ENCODE data around the gene OTOG.

Gene OTOG

GRCh38 chr11:17518366-17518765, 28.7 kb upstream of the OTOG start:
- FAIRE-seq, result no peak

- no peak for FAIRE-seq
Measured at GRCh38 chr11:17519061-17519885, 27.8 kb upstream of the OTOG start.

DNA sequence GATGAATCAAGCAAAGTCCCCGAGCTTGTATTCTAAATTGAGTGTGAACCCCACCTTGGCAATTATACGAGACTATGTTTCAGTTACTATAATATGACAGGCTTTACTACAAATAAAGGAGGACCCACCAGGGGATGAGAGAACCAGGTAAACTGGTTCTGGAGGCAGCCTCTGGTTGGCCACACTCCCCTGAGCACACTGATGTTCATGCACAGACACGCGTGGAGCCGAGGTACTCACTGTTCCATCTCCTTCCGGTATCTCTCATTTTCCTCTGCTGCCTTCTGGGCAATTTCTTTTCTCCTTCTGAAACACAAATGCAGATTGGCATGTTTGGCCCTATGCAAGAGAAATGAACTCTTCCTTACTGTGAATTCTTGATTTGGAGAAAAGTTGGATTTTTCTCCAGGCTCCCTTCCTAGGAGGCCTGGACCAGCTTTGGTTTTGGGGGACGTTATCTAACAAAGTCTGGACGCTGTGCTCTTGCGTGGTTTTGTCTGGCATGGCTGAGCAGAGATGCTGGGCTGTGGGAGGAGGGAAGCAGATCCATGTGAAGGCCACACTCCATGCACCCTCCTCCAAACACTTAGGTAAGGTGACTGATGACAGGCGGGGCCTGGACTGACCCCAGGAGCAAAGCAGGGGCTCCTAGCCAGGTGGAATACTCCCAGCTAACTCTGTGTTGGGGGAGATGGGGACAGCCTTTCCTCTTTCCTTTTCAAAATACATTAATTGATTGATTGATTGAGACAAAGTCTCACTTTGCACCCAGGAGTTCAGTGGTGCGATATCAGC, 25.8 kb upstream of the OTOG start:
- FAIRE-seq, result no peak

DNA sequence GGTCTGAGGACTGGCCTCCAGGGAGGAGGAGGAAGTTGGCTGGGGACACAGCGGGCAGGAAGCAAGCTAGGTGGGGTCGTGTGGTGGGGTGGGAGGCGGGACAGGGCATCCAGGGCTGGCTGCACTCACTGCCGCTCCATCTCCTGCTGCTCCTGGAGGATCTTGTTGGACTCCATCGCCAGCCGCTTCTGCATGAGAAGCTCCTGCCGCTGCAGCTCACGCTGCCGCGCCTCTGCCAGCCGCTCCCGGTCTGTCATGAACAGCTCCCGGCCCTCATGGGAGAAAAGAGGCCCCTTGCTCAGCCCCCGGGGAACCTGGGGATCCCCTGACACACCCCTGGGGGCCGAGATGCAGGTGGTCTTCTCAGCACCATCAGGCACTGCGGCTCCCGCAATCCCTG, 24.4 kb upstream of the OTOG start:
- FAIRE-seq, result no peak

DNA sequence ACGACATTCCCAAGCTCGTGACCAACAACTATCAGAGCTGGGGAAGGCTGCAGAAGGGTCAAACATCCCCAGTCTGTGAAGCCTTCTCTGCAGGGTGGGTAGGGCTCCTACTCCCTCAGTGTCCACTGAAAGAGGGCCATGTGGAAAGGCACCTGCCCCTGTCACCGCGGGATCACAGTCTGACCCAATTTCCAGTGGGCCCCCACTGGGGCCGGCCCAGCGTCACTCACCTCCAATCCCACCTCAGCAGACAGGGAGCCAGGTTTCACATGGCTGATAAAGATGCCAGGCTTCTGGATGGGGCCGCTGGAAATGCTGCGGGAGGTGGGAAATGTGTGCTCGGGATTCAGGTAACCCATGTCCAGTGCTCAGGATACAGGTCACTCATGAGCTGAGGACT, 22.8 kb upstream of the OTOG start:
- no peak for FAIRE-seq

DNA sequence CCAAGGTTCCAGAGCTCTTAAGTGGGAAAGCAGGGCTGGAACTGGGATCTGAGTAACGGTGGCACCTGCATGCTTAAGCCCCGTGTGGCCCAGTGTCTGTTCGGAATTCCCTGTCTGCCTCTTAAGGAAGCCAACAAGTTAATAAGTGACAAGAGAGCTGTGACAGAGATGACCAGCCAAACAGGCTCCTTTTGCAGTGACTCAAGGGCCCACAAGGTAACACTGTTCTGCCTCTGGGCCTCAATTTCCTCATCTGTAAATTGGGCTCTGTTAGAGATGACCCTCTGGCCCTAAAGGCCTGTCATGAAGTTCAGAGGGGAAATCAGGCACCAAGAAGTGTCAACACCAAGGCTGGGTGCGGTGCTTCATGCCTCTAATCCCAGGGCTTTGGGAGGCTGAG, 21.5 kb upstream of the OTOG start:
- FAIRE-seq, result no peak

- no peak for FAIRE-seq
Measured at GRCh38 chr11:17526326-17526725, 20.7 kb upstream of the OTOG start.

- no peak for FAIRE-seq
Measured at GRCh38 chr11:17526931-17527627, 20.0 kb upstream of the OTOG start.

DNA sequence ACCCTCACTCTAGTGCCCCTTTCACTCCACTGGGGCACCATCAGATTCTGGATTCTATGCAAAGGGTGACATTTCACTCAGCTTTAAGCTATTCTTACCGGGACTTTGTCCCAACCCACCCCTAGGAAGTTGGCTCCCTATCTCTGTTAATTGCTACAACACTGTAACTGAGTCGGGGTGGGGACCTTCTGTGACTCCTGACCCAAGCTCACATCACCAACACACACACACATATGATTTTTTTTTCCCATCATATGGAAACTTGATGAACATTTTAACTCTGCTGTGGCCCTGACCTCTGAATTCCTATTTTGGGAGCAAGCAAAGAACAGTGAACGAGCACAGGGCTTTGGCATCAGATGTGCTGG, 19.4 kb upstream of the OTOG start:
- no peak for FAIRE-seq

DNA sequence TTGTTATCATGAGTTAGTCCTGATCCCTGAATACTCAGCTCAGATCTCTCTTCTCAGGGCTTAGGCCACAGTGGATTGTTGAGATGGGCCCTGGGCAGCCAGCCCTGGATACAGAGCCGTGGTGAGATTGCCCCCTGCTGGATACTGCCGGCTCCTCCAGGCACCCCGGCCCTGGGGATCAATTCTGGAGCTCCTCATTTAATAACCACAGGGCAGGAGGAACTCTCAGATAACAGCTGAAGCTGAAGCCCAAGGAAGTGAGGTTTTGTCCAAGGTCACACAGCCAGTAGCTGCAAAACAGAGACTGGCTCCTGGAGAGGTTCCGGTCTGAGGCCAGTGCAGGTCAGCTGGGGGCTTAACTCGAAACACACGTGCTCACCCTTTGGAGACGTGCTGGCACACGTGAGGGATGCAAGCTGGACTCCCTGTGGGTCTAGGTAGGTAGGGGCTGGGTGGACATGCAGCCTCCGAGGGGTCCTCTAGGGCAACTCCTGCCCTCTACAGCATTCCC, 18.8 kb upstream of the OTOG start:
- FAIRE-seq, result no peak

GRCh38 chr11:17528906-17529843, 17.9 kb upstream of the OTOG start:
- FAIRE-seq, result no peak

GRCh38 chr11:17529844-17530185, 17.2 kb upstream of the OTOG start:
- no peak for FAIRE-seq

- FAIRE-seq, result no peak
Measured at GRCh38 chr11:17531071-17531600, 15.9 kb upstream of the OTOG start.

DNA sequence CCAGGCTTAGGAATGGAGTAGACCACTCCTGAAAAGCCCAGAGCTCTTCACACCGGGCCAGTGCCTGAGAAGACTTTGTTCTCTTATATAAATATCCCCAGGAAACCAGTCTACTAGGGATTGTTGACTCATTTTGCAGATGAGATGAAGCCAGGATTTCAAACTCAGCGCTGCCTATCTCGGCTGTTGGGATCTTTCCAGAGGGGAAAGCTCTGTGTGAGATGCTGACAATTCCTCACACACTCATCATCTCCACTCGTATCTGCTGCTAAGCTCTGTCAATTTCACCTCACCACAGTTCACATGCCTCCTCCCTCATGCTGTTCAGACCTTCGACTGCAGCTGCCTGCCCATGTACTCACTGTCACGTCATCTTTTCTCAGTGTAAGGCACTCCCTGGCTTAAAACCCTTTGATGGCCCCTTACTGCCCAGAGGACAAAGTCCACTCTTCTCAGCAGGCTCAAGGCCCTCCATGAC, 15.4 kb upstream of the OTOG start:
- no peak for FAIRE-seq

GRCh38 chr11:17532784-17533183, 14.3 kb upstream of the OTOG start:
- no peak for FAIRE-seq

- no peak for FAIRE-seq
Measured at GRCh38 chr11:17533341-17533740, 13.7 kb upstream of the OTOG start.

DNA sequence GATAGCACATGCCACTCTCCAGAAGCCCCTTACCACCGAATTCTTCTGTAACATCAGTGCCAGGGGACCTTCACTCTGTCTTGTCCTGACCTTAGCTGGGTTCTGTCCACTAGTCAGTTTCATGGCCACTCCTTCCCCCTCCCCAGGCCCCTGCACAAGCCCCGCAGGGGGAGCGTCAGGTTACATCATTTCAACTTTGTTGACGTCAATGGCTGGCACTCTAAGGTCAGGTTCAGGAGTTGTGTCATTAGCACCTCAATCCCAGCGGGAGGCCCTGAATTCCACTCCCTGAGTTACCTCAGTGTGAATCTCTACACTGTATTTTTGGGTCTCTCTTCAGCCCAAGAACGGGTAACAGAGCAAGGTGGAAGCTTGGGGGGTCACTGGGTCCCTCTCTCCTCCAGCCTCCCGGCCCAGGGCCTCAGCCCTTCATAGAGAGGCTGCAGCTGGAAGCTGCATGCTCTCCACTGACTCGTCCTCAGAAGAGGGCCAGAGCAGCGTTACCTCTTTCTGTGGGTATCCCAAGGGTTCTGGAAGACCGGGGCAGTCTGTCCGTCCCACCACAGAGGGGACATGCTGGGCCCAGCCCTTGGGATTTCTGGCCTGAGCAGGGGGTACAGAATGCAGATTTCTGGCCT, 13.2 kb upstream of the OTOG start:
- no peak for FAIRE-seq

- FAIRE-seq, result no peak
Measured at GRCh38 chr11:17535488-17535887, 11.6 kb upstream of the OTOG start.

DNA sequence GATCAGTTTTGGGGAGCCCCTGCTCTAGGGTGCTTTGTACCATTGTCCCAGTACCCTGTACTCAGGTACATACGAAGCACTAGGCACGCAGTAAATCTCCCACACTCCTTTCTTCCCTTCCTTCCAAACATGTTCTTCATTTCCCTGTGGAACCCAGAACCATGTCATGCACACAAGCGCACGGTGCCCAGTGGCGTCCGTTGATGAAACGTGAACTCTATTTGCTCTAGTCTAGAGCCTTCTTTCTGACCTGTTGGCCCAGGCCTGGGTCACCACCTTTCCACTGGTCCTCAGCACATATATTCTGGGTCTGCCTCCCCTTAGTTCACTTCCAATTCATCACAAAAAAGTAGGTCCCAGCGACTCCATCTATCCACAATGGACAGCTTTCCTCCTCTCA, 9.8 kb upstream of the OTOG start:
- FAIRE-seq, result no peak

GRCh38 chr11:17538054-17538453, 9.0 kb upstream of the OTOG start:
- FAIRE-seq, result no peak

DNA sequence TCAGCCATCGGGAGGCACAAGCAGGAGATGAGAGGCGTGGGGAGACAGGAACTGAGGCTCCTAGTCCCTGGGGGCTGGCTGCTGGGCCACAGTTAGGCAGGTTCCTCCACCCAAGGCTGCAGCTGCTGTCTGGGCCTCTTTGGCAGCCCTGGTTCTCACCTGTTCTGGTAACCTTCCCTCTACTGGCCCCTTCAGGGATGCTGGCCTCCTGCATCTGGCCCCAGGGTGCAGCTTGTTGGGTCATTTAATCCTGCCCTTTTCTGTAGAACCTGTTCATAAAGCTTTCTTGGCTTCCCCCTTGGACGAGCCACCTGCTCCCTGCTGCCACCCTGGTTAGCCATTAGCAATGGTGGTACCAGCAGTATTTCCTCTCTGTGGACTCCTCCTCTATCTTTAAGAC, 8.3 kb upstream of the OTOG start:
- FAIRE-seq, result no peak

Data from endometrium (tissue), 2 donors.